GM19035 (cell line): ENCODE measurements around the gene TBX3.

Source experiments
- ATAC-seq: cut with Tn5 transposase; IDR thresholded peaks from one replicate; pipeline ENCODE4 v1.9.1; 2021; ENCODE audit not compliant: unreplicated experiment

The TBX3 gene

DNA sequence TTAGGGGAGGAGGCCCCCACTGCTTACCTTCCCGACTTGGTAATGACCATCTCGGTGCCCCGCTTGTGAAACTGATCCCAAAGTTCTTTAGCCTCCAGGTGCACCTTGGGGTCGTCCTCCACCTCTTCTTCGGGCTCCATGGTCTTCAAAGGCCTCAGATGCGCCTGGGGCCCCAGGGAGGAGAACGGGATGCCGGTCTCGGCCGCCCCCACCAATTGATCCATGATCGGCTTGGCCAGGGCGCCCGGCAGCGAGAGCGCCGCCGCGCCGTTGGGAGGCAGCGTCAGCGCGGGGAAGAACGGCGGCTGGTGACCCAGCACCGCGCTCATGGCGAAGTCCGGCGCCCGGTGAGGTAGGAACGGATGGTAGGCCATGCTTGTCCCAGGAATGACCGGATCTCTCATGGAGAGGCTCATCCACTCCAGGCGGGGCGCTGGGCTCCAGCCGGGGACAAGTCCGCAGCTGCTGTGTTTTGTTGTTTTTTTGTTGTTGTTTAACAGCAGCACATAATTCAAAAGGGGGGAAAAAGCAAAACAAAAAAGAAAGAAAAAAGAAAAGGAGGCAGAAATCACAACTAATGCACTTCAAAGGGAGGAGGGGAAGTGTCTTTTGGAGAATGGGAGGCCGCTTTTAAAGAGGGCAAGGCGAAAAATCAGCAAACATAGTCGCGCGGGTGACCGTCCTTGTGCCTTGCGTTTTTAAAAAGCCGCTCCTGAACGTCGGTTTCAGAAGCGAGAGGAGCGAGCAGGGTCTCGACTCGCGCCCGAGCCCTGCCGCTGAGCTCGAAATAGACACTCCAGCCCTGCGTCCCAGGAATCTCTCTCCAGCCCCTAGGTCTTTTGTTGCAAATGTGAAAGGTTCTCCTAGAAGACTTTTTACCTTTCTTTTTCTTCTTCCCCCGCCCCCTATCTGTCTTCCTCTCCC lies 928 bp downstream of the TBX3 start:
- no peak for ATAC-seq

DNA sequence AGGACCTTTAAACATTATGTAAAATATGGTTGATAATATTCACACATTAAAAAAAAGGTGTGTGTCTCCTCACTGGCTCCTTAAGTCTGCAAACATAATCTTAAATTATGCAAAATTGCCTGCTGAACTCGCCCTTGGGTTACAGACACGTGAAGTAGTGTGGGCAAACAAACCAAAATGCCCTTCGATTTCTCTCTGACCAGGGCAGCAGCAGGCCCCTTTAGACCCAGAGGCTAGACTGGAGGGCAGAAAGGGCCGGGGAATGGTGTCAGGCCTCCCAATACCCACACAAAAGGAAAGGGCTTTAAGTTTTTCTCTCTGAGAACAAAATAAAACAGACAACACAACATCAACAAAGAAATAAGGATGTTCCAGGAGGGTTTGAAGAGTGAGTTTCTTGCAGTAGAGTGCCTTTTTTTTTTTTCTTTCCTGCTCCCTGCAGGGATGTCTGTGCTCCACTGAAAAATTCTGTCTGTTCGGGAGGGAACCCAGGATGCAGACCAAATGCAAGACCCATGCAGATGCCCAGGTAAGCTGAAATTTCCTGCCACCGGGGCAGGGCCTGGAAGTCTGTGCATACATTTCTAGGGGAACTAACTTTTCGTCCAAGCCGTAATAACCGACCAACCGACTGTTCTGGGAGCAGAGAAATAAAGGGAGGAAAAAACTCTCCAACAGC lies 1.7 kb downstream of the TBX3 start:
- ATAC-seq = no peak

DNA sequence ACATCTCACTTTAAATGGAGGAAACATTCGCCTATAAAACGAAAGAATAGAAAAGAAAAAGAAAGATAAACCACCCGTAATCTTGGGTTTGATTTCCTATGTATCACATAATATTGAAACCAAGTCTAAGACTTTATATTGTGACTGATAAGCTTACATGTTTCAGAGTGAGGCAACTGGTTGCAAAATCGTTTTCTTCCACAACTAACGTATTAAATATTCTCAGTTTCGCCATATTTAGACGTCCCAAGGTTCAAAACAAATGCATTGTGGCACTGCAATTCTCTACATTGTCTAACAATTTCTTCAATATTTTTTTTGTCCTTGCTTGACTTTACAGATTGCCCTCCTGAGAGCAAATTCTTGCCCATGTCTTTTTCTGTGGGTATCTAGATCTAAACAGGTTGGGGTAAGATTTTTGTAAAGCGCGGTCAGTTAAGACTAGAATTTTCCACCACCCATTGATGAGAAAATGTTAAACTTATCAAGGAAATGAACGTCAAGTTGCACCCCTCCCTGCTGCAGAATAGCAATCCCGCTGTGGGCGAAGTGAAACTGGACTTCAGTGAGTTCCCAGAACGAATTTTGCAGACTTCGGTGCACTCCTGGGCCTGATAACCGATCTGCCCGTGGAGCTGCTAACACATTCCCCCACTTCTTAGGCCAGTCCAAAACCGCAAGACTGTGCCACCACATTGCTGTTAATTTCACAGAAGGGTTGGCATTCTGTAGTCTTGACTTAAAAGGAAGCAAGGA lies 2.7 kb downstream of the TBX3 start:
- ATAC-seq = no peak

DNA sequence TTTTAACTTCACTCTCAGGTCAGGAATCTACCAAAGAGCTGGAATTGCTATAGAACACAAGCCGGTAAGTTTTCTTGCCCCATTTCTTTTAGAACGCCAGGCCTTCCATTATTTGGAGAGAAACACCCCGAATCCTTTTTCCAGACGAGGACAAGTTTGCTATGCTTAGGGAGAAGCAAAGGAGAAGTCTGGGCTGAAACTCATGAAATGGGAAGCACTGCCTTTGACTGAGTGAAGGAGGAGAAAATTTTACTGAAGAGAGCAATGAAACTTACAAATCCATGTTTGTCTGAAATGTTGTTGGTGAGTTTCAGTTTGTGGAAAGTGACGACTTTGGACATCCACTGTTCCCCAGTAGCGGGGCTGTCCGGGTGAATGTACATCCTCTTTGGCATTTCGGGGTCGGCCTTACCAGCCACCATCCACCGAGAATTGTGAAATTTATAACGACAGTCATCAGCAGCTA lies 3.3 kb downstream of the TBX3 start:
- ATAC-seq = no peak

DNA sequence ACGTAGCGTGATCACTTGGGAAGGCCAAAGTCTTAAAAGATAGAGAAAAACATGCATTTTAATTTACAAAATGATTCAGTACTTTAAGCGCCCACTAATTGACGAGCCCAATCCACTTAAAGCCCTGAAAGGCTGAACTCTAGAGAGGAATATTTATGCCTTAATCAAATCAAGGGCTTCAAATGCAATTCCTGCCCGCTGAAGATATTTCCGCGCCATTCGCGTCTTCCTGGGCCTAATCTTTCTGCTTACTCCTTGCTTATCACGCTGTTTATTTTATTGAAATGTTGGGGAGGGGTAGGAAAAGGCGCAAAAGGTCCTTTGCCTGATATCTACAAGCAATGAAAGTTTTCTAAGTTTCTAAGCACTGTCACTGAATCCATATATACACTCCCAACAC lies 4.0 kb downstream of the TBX3 start:
- ATAC-seq = no peak

DNA sequence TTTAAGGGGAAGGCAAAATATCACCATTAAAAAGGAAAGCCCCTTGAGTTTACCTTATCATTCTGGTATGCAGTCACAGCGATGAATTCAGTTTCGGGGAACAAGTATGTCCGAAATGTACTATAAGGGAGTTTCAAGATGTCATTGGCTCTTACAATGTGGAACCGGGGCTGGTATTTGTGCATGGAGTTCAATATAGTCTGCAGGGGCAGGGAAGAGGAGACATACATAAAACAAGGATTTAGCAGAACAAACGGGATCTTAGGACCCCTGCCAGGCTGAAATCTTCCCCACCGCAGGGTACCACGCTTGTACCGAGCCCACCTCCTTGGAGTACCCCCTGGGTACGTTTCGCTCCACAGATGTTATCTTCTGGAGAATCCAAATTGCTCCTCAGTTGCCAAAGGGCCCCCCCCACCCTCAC lies 4.5 kb downstream of the TBX3 start:
- ATAC-seq = no peak

DNA sequence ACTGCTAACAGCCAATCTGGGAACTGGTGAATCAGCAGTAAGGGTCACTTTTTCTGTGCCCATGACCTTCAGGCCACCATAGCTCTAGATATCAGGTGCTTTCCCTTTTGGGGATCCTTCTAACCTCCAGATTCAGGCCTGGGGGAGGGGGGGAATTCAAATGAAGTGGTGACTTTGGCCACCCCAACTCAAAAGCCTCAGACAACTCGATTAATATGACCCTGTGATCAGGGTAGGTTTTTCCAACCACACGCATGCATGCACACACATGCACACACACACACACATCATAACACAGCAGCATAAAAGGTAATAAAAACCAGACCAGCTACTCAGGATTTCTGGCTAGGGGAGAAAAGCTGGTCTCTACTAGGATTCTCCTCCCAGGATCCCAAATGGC lies 5.3 kb downstream of the TBX3 start:
- ATAC-seq = no peak

DNA sequence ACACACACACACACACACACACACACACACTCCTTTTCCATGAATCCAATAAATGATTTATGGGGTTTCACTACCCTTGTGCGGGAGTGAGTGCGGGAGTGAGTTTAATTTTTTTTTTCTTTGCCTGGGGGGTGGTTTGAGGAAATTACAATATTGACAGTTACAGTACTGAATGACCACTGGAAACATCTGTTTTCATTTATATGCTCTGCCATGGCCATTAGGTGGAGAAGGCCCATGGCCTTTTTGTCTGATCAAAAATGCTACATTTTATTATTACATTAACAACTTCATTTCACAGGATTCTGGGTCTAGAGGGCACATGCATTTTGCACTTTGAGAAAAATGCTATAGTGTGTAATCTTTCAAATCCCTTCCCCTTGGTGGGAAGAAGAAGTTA lies 5.9 kb downstream of the TBX3 start:
- ATAC-seq = no peak

DNA sequence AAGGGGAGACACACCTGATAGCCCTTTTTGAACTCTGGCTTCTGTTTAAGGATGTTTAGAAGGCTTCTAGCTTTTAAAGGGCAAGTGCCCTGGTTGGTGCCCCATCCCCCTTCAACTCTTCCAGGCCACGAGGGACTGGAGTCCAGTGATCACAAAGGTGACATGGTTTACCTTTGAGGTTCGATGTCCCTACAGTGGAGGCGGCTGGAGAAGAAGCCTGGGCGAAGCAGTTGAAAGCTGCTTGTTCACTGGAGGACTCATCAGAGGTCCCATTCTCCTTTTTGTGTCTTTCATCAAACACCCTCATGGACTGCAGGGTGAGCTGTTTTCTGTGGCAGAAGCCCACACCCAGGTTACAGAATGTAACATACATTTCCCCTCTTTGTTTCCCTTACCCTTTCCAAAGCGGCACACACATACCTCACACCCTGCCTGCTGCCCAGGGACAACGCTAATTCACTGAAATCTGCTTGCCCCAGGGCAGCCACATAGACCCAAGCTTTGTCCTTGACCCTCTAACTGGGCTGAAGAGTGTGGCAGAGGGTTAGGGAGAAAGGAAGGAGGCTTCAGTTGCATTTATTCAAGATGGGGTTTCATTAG lies 7.7 kb downstream of the TBX3 start:
- no peak for ATAC-seq

DNA sequence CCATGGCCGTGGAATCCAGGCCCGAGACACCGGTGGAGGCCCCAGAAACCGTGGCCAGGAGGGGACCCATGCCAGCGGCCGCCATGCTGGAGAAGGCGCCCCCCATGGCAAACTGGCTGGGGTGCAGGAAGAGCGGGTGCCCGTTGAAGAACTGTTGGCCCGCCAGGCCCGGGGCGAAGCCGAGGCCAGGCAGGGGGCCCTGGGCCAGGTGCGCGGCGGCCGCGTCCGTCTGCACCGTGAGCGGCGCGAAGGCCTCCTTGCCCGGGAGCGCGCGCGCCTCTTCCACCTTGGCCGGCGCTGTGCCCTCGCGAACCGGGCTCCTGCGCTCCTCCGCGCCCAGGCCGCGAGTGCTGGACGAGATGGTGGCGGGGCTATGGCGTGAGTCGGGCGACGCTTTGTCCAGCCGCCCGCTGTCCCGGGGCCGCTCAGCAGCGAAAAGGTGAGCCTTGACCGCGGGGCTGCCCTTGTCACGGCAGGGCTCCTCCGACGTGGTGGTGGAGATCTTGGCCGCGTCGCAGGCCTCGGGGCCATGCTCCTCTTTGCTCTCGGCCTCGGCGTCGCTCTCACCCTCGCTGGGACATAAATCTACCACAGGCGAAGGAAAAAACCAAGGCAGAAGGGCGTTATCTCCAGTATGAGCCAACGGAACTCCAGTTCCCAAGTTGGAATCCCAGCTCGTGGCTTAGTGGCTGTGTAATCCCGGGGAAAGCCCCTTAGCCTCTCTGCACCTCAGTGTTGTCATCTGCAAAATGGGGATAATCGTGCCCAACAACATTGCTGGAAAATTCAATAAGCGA lies 9.5 kb downstream of the TBX3 start:
- no peak for ATAC-seq

DNA sequence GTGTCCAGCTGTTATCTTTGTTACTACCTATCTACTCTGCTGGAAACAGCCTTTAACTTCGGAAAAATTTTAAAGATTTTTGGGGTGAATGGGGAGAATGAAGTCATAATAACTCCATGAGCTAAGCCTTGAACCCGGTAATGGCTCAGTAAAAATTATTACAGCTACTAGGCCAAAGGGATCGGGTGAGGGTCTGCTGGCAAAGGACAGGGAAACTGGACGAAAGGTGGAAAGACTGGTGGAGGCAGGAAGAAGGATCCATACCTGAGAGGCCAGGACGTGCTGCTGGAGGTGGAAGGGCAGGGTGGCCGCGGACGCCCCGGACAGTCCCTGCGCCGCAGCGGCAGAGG lies 10.1 kb downstream of the TBX3 start:
- ATAC-seq = no peak

DNA sequence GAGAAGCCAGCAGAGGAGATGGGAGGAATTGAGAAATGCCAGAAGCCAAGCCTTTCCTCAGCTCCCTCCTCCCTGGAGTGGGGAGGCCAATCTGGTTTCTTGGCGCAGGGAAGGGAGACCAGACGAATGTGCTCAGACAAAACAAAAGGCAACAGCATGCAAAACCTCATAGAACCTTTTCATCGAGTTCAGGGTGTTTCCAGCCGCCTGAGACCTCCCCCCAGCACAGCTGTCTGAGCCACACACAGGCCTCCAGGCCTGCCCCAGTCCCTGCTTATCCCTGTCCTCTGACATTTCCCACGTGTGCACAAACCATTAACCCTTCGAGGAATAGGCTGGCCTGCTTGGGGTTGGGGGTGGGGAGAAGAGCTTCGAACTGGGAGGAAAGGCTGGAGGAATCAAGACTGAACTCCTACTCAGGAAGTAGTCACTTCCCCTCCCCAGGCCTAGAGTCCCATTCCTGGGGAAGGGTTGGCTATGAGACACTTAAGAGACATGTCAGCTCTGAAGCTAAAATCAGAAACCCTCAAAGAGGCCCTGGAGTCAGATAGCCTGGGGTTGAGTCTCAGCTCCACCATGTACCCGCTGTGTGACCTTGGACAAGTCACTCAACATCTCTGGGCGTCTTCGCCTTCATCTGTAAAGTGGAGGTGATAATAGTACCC lies 10.7 kb downstream of the TBX3 start:
- ATAC-seq = no peak

DNA sequence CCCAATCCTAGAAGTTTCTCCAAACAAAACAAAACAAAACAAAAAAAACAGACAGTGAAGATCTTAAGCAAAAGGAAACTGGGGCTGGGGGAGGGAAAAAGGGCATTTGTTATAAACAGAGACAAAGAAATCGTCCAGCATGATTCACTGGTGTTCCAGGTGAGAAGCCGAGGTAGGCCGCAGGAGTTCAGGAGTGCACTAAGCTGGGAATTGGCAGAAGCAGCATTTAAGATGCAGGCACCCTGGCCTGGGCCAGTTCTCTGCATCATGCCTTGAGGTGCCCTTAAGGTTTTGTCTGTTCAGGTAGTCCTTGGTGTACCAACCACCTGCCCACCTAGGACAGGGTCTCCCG lies 11.2 kb downstream of the TBX3 start:
- no peak for ATAC-seq

DNA sequence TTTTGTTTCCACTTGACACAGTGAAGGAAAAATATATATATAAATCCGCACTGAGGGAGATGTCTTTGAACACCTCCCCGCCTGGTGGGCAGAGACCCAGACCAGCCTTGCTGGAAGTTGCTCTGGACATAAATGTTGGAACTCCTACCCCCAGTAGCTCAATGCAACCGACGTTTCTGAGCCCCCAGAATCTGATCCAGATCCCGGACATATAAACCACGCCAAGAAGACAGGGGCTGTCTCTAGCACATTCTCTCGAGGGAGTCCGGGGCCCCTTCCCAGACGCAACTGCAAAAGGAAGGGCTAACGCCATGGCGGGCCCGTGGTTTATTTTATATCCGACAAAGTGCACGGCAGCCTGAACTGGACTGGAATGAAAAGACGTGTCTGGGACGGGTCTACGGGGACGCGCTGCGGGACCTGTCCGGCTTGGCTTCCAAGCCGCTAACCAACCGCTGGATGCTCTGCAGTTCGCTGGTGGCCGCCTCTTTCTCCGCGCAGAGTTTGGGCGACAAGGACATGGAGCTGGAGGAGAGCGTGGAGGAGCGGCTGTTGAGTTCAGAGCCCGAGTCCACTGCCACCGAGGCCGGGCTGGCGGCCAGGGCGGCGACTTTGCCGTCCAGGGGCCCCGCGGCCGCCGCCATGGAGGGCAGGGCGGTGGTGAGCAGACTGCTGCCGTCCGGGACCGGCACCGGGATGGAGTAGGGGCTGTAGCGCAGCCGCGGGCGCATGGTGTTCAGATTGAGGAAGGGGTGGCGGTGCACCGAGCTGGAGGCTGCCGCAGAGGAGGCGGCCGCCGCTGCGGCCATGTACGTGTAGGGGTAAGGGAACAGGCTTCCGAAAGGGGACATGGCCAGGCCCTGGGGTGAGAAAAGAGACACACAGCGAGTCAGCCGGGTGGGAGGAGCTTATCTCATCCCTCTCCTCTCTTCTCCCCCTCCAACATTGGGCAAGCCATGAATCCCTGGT lies 12.2 kb downstream of the TBX3 start:
- no peak for ATAC-seq

DNA sequence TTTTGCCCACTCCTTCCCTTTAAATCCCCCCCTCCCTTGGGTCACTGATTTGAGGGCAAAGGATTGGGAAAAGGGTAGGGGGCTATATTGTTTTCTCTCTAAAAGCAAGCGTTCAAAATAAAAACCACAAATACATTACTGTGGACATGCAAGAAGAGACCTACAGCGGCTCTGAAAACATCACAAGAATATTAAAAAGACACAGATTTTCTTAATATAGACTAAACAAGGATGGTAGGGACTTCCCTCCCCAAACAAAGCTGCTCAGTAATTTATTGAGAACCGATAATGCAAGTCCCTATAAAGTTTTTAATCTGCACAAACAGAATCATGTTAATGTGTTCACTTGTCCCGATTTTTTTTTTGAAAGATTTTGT lies 12.9 kb downstream of the TBX3 start:
- no peak for ATAC-seq

DNA sequence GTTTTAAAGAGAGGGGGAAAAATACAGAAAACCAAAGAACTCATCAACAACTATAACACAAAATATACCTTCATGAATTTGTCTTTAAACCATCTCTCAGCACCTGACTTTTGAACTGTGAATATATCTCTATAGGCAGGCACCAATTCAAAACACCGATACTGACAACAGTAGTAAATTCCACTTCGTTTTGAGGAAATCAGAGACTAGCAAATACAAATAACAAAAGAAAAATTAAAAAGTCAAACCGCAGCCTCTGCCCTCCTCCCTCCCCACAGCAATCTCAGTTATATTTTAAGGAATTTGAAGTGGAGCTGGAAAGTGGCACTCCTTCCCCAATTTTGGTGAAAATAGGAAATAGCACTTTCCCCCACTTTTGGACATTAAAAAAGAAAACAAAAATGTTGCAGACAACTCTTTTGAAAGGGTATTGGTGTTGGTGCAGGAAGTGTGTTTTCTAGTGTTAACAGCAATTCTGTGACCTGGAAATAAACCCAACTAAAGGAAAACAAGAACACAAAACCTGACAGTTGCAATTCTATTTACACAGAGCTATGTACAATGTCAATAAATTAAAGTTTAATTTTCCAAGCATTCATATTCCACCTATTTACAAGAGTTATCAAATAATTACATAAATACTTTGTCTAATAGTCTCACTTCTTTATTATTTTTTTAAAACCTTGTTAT lies 13.5 kb downstream of the TBX3 start:
- ATAC-seq = no peak

DNA sequence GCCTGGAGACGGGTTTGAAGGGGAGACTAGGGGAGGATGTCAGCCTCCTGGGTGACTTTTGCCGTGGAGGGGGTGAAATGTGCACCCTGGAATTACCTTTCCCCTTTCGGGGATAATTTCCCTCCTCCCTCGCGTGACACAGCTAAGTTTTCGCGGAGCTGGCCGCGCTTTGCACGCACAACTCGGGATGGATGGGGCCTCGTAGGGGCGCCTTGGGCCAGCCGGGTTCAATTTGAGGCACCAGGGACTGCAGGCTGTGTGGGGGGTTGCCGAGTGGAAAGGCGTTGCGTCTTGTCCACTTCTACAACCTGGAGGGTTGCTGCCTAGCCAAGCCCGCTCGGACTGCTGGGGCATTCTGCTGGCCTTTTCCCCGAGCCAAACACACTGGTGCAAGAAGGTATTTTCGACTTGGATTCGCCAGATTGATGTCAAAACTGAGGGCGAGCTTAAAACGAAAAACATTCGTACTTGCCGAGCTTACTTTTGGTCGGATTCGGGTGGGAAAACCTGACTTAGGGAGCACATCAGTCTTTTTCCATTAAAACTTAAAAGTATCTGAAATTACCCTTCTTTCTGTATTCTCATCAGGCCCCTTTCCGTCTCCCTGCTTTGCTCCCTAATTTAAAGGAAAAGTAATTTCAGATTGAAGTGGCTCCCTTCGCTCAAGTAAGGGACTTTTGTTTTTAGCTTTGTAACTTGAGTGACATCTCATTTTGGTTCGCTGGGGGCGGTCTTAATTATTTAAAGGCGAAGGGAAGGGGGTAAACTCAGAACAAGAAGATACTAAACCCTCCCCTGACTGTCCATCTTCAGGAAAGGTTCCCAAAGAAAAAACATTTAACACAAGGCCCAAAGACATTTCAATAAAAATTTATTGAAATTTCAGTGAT lies 14.3 kb downstream of the TBX3 start:
- ATAC-seq = no peak
